ENCODE results near the gene BFSP2.

The BFSP2 gene

DNA sequence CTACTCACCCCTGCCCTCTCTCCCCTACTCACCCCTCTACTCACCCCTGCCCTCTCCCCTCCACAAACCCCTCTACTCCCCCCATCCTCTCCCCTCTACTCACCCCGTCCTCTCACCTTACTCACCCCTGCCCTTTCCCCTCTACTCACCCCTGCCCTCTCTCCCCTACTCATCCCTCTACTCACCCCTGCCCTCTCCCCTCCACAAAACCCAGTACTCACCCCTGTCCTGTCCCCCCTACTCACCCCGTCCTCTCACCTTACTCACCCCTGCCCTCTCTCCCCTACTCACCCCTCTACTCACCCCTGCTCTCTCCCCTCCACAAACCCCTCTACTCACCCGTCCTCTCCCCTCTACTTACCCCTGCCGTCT is 14.2 kb downstream of the BFSP2 start:
- DNase-seq (ENCODE audit: low read depth in 1 of 2, low spot score in 1 of 2) = no peak

DNA sequence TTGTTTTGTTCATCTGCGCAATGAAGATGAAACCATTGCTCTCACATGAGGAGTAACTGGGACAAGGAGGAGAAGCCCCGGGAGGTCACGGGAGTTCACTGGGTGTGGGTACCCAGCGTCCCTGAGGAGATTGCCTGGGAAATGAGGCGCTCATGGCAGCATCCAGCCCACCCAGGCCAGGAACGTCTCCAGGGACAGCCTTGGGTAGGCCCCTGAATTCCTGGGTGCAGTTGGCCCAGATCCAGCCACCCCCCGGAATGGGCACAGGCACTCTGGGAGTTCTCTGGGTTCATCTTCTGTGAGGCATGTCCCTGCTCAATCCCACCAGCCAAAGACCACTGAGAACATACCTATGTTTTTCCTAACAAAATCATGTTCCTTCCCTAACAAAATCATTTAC is 18.5 kb downstream of the BFSP2 start:
- no peak for DNase-seq (ENCODE audit: low read depth in 1 of 2, low spot score in 1 of 2)

- DNase-seq (ENCODE audit: low read depth in 1 of 2, low spot score in 1 of 2) = no peak
Measured at GRCh38 chr3:133419151-133419909, 19.5 kb downstream of the BFSP2 start.

- DNase-seq (ENCODE audit: low read depth in 1 of 2, low spot score in 1 of 2) = no peak
Measured at GRCh38 chr3:133424937-133425869, 25.3 kb downstream of the BFSP2 start.

- DNase-seq (ENCODE audit: low read depth in 1 of 2, low spot score in 1 of 2) = no peak
Measured at GRCh38 chr3:133425898-133426297, 26.0 kb downstream of the BFSP2 start.

DNA sequence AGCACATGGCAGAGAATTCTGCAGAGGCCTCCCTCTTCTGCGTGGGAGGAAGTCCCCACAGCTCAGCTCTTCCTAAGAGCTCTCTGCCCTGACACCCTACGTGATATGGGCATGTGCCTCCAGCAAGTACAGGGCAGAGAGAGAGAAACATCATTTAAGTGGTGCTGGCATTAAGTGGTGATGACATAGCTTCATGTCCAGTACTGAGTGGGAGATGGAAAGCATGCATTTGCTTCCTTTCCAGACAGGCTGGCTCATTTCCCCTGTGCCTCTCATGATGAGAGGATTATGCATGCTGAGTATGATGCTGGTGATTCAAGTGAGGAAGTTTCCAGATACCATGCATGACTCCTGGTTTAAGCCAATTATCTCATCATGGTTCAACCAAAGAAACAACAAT is 26.9 kb downstream of the BFSP2 start:
- no peak for DNase-seq (ENCODE audit: low read depth in 1 of 2, low spot score in 1 of 2)

DNA sequence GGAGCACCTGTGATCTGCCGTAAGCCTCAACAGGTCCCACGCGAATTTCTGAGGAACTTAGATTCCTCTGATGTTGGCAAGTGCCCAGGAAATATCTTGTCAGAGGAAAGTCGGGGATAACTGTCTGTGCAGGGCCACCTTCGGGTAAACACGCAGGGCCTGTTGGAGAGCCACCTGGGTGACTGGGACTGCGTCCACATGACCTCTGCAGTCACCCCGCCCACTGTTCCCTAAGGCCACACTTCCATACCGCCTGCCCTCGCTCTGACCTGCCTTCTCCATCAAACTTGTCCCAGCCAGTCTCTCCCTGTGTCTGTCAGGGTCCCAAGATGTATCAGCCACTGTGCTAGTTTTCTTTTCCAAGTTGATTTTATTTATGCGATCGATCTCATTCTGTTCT is 28.7 kb downstream of the BFSP2 start:
- DNase-seq (ENCODE audit: low read depth in 1 of 2, low spot score in 1 of 2) = no peak

- DNase-seq (ENCODE audit: low read depth in 1 of 2, low spot score in 1 of 2) = no peak
Measured at GRCh38 chr3:133429063-133429462, 29.2 kb downstream of the BFSP2 start.

DNA sequence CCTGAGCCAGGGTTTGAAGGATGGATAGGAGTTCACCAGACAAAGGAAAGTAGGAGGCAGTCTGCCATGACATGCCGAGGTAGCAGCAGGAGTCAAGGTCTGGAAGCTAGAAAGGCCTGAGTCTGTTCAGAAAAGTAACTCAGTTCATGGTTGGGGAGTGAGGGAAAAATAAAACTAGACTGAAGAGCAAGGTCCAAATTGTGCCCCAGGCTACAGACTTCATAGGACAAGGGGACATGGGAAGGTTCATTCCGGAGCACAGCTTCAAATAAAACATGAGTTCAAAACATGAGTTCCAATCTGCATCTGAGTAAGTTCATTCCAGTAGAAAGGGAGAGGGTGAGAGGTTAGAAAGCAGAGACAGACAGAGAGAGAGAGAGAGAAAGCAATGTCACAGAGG is 39.7 kb downstream of the BFSP2 start:
- no peak for DNase-seq (ENCODE audit: low read depth in 1 of 2, low spot score in 1 of 2)

DNA sequence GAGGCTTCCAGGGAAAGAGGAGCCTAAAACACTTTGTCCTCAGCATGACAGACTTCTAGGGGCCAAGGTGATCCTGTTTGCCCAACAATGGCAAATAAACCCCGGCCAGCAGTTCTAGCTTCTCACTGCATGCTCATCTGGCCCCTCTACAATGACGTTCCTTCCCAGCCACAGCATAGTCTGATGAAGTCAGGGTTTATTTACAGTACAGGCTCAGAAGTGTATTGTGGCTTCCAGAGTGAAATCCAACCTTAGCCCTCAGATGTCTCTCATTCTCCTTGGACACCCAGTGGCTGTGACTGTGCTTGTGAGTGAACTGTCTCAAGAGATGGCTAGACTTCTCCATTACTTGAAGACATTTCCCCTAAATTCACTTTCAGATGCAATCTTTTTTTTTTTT is 40.8 kb downstream of the BFSP2 start:
- no peak for DNase-seq (ENCODE audit: low read depth in 1 of 2, low spot score in 1 of 2)

DNA sequence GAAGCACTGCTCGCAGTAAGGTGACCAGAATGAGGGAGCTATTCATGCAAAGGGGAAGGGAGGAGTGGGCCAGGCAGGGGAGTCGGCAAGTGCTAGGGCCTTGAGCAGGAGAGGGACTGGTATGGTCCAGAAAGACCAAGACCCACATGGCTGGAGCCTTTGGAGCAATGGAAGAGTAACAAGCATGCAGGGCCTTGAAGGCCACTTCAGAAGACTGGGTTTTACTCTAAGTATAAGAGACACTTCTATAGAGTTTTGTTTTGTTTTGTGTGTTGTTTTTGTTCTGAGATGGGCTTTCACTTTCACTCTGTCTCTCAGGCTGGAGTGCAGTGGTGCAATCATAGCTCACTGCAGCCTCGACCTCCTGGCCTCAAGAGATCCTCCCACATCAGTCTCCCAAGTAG is 42.0 kb downstream of the BFSP2 start:
- DNase-seq (ENCODE audit: low read depth in 1 of 2, low spot score in 1 of 2) = no peak

DNA sequence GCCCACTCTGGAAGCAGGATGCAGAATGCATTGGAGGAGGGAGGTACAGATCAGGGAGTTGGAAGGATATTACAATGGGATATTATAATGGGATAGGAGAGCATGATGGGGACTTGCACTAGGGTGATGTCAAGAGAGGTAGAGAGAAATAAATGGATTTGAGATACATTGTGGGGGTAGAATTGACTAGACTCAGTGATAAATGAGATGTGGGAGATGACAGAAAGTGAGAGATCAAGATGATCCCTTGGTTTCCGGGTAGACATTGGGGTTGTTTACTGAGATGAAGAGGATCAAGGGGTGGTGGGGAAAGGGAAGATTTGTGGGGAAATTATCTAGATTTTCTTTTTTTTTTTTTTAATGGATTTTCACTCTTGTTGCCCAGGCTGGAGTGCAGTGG is 42.7 kb downstream of the BFSP2 start:
- DNase-seq (ENCODE audit: low read depth in 1 of 2, low spot score in 1 of 2) = no peak

DNA sequence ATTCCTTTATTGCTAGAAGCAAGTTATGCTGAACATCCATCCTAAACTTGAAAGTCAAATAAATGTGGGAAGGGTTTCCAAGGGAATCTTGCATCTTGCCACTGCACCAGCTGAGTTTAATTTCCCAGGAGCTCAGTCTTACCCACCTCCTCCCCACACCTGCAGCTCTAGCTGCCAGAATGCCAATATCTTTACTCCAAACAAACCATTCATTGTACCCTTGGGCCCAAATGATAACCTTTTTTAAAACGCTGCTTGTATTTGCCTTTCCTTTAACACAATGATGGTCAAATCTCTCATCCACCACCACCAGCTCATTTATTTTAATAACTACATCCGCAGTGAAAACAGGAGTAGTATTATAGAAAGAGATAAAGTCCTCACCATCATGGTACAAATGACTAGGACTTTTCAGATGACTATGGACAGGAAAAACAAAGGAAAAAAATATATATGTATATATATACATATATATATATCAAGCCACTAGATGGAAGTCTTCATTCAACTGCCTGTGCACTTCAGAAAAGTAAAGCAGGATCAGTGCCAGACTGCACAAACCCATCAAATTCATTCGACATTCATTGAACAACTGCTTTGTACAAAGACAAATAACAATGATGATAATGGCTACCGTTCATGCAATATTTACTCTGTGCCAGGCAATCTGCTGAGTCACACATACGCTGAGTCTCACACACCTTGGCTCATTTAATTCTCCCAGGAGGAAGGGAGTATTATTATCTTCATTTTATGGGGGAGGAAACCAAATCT is 44.0 kb downstream of the BFSP2 start:
- no peak for DNase-seq (ENCODE audit: low read depth in 1 of 2, low spot score in 1 of 2)

DNA sequence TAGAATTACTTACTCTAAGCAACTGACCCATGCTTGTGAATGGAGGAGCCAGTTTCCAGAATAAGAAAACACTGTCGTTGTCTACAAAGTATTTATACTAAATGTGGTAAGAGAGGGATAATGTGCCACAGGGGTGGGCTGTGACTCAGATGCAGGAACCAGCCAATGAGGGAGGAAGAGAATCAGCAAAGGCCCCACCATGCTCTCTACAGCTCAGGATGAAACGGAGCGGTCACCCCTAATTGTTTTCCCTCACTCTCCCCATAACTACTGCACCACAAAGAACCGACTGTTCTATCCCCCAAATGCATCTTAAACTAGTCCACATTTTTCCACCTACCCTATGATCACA is 44.5 kb downstream of the BFSP2 start:
- no peak for DNase-seq (ENCODE audit: low read depth in 1 of 2, low spot score in 1 of 2)

GRCh38 chr3:133445108-133445507 is 45.3 kb downstream of the BFSP2 start:
- DNase-seq (ENCODE audit: low read depth in 1 of 2, low spot score in 1 of 2) = no peak

DNA sequence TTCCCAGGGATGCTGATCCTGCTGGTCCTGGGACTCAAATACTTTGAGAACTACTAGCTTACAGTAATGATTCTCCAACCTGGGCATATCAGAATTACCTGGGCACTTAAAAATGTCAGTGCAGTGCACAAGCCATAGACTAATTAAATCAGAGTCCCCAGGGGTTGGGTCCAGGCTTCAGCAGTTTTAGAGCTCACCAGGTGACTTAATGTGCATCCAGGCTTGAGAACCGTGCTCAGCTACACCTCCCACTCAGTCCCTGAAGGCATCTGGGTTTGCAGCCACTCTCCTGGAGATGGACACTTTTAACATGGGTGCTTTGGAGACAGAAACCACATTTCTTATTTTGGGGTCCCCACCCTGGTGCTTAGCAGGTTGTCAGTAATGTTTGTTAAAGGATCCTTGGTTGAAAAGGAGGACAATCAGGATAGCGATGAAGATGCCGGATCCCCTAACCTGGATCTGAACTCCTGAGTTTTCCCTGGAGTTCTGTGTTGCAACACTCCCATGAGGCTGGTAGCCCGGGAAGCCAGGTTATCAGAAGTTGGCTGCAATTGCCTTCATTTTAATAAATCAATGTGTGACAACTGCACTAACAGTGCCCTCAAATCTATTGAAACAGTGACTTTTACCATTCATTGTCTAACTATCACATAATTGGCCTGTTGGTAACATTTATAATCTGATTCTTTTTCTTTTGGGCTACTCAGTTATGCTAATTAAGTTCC is 48.1 kb downstream of the BFSP2 start:
- no peak for DNase-seq (ENCODE audit: low read depth in 1 of 2, low spot score in 1 of 2)

GRCh38 chr3:133448478-133449122 is 48.7 kb downstream of the BFSP2 start:
- peak in 1 of 2 donors; percentile 33 for DNase-seq (ENCODE audit: low read depth in 1 of 2, low spot score in 1 of 2)

DNA sequence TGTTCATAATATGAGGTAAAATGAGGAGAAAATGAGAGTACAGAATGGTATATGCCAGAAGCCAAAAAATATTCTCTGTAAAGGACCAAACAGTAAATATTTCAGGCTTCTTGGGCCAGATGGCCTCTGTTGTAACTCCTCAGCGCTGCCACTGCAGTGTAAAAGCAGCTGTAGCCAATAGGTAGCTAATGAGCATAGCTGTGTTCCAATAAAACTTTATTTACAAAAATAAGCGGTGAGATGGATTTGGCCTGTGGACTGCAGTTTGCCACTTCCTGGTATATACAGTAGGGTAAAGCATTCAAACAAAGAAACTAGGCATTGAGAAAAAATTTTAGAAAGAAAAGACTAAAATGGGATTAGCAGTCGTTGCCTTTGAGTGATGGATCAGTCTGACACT is 51.5 kb downstream of the BFSP2 start:
- DNase-seq (ENCODE audit: low read depth in 1 of 2, low spot score in 1 of 2) = no peak

DNA sequence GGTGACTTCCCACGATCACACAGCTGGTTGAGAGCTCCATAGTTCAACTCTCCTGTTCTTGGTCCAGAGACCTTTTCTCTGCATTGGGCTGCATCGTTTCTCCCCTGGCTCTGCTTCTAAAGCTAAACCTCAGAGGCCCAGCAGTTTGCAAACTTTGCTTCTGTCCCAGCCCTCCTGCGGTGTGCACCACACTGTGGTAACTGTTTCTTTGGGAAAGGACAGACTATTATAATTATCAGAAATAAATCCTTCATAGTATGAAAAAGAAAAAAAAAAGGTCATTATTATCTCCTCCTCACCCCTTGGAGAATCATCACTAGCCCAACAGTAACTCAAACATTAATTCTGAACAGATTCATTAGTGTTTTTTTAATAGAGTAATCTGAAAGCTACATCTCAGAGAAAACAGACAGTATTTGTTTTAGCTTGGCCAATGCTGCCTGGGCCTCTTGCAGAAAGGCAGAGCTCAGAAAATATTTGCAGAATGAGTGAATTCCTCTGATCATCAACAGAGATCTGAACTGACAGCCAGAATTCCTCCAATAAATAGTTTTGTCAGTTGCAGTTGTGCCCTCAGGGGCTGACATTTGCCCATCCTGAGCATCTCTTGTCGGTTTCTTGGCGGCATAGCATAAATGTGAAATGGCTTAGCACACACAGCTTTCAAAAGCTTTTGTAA is 52.9 kb downstream of the BFSP2 start:
- no peak for DNase-seq (ENCODE audit: low read depth in 1 of 2, low spot score in 1 of 2)

DNA sequence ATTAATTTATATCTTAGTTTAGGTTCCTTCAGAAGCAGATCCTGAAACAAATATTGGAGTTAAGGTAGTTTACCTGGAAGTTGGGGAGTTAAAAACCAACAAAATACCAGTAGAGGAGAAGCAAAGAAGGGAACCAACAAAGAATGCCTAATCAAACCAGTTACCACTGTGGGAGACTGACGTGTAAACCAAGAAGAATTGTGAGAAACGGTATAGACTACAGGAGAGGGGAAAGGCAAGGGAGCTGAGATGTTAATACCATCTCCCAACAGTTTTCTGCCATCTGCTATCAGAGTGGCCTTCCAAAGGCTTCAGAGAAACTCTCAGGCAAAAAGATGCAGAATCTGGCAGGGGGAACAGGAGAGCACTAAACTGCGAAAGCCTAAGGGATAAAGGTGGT is 53.5 kb downstream of the BFSP2 start:
- no peak for DNase-seq (ENCODE audit: low read depth in 1 of 2, low spot score in 1 of 2)
